ENCODE data around the gene C22orf31. TPM values are rescaled to one million over a fixed set of nuclear protein-coding genes. Genes with fewer than 3 reads are reported as not detected.

The C22orf31 gene
- total RNA-seq, 2 donors from 2014 or later, result 0.32 TPM; not detected in 1

DNA sequence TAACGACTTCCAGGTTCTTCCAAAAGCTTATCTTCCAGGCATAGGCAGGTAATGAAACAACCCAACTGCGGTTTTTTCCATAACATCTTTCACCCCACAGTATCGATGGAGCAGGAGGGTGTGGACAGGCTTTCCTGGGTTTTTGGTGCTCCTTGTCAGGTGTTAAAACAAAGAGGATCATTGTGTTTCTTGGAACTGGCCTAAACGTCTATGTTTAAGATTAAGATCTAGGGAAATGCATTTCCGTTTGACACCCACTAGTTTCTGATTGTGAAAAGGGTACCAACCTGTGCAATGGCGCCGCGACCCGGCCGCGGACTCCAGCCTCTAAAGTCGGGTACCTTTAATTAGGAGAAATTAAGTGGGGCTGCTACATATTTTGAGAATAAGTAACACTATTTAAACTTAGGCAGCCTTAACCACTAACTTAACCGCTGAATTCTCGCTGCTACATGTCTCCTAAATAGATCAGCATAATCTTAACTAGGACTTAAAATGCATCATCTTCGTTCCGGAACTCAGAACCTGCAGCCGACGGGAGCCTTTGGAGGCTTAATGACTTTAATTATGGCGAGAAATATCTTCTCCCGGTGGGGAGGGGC lies 31.5 kb downstream of the C22orf31 start:
- Histone ChIP-seq H3K36me3 (no peaks in the 10 kb centered on the region), H3K27me3 (no peaks in the 10 kb centered on the region), H3K27ac (peak overlapping the region; percentile 35), H3K4me1 (peaks cover 5% of the 10 kb centered on the region), H3K9me3 (no peaks in the 10 kb centered on the region), H3K9ac (ENCODE audit: low read depth in 2 of 2, low read length in 2 of 2) (peak overlapping the region; percentile 37 to 83), H3K4me3 (peak overlapping the region; percentile 31)
- peak; percentile 52 for DNase-seq
- TF ChIP-seq, protein P1, sequence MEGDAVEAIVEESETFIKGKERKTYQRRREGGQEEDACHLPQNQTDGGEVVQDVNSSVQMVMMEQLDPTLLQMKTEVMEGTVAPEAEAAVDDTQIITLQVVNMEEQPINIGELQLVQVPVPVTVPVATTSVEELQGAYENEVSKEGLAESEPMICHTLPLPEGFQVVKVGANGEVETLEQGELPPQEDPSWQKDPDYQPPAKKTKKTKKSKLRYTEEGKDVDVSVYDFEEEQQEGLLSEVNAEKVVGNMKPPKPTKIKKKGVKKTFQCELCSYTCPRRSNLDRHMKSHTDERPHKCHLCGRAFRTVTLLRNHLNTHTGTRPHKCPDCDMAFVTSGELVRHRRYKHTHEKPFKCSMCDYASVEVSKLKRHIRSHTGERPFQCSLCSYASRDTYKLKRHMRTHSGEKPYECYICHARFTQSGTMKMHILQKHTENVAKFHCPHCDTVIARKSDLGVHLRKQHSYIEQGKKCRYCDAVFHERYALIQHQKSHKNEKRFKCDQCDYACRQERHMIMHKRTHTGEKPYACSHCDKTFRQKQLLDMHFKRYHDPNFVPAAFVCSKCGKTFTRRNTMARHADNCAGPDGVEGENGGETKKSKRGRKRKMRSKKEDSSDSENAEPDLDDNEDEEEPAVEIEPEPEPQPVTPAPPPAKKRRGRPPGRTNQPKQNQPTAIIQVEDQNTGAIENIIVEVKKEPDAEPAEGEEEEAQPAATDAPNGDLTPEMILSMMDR (IDR thresholded peaks at IDR 0.05), result no peak
- intact Hi-C loops (cut with DNase I), result no loop called here

DNA sequence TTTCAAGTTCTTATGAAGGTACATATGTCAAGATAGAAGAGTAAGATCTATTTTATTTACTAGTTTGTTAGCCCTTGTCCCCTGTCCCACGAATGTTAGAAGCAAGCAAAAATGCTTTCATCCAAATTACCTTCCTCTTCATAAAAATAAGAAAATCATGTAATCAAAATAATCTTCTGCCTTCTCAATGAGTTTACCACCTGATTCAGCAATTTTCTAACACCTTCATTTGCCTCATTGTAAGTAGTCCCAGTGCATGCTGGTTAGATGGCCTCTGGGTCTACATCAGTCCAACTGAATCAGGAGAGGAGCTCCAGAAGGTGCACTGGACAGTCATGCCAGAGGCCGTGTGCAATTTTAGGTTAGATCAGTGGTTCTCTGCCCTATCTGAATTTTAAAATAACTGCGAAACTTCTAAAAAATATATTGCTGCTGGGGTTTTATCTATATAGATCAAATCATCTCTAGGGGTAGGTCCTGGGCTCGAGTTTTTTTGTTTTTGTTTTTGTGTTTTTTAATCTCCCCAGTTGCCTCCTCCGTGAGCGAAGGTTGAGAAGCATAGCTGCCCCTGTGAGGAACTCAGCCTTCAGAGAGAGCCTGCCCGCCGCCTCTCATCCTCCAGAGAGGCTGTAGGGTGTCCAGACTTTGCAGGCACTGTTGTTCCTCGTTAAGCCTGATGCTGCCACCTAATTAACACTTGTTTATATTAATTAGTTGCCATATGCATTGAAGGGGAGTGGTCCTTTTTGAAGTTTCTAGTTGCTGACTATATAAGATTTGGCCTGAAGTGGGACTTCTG lies 32.2 kb downstream of the C22orf31 start:
- Histone ChIP-seq H3K4me1 (peaks cover 5% of the 10 kb centered on the region), H3K27ac (peak overlapping the region; percentile 35), H3K36me3 (no peaks in the 10 kb centered on the region), H3K27me3 (no peaks in the 10 kb centered on the region), H3K9ac (ENCODE audit: low read depth in 2 of 2, low read length in 2 of 2) (no peak overlapping the region), H3K9me3 (no peaks in the 10 kb centered on the region), H3K4me3 (no peak overlapping the region)
- TF ChIP-seq, protein P1 (IDR thresholded peaks at IDR 0.05), result no peak
- no peak for DNase-seq
- intact Hi-C loops (cut with DNase I), result no loop called here

DNA sequence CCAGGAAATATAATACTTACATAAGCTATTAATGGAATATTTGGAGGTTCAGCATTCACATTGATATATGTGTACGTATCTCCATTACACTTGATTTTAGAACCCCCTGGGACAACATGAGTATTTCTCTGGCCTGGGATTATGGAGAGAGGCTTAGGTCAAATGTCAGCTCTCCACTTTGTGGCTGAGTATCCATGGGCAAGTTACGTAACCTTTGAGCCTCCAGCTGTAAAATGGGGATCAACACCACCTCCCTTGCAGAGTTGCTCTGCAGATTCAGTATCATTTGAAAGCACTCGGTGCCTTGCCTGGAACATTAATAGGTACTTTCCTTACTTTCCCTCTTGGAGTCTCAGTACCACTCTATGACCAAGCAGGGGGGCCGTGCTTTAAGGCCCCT lies 33.2 kb downstream of the C22orf31 start:
- Histone ChIP-seq H3K27ac (no peak overlapping the region), H3K27me3 (no peaks in the 10 kb centered on the region), H3K4me1 (peaks cover 5% of the 10 kb centered on the region), H3K36me3 (no peaks in the 10 kb centered on the region), H3K9ac (ENCODE audit: low read depth in 2 of 2, low read length in 2 of 2) (no peak overlapping the region), H3K9me3 (no peaks in the 10 kb centered on the region), H3K4me3 (no peak overlapping the region)
- intact Hi-C loops (cut with DNase I), result no loop called here
- DNase-seq, result no peak
- TF ChIP-seq, protein P1 (IDR thresholded peaks at IDR 0.05), result no peak

DNA sequence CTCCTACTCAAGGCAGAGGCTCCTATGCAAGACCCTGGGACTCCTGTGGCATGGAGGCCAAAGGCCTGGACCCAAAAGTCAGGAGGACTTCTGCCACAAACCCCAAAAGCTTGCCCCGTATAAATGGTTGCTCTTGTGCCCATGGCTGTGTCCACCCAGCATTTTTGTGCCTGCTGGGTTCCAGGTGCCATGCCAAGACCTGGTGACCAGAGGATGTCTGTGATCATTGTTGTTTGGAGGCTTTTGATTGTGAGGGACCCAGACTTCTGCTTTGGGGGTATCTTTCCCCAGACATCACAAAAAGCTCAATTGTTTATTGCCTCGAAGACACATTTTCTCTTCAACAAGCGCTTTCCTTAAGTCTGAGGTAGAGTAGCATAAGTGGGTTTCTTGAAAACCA lies 35.1 kb downstream of the C22orf31 start:
- no peaks in the 10 kb centered on the region for H3K4me1 ChIP-seq
- H3K36me3 ChIP-seq, result no peaks in the 10 kb centered on the region
- no peaks in the 10 kb centered on the region for H3K27me3 ChIP-seq
- no peak overlapping the region for H3K9ac ChIP-seq (ENCODE audit: low read depth in 2 of 2, low read length in 2 of 2)
- no peak for DNase-seq
- intact Hi-C loops (cut with DNase I), result no loop called here
- no peak overlapping the region for H3K4me3 ChIP-seq
- TF ChIP-seq, protein P1 (IDR thresholded peaks at IDR 0.05), result no peak
- H3K9me3 ChIP-seq, result no peaks in the 10 kb centered on the region
- no peak overlapping the region for H3K27ac ChIP-seq

DNA sequence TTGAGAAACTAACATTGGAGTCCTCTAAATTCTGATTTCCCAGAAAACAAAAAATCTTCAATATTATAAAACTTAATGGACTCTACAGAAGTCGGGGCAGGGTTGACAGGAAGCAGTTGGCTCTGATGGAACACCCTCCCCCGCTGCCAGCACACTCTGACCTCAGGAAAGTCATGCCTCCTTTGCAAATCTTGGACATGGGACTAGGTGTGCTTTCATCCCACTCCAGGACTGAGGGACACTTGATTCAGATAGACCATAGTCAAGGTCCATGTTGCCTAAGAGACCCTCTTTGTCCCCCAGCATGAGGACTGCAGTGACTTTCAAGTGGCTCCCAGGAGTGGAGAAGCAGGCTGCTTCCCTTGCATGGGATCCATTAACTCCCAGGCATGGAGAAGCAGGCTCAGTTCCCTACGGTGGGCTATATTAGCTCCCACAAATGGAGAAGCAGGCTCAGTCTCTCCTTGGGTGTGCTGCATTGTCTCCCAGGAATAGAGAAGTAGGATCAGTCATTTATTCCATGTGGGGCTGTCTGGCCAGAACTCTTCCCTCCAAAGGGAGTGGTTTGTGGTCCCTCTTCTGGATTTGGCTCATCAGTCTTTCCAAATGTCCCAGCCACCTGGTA lies 38.3 kb downstream of the C22orf31 start:
- no peak overlapping the region for H3K4me3 ChIP-seq
- H3K27me3 ChIP-seq, result no peaks in the 10 kb centered on the region
- no peak for DNase-seq
- H3K4me1 ChIP-seq, result no peaks in the 10 kb centered on the region
- peak overlapping the region in 1 of 2 donors; percentile 29 for H3K9ac ChIP-seq (ENCODE audit: low read depth in 2 of 2, low read length in 2 of 2)
- H3K27ac ChIP-seq, result no peak overlapping the region
- intact Hi-C loops (cut with DNase I), result no loop called here
- H3K9me3 ChIP-seq, result no peaks in the 10 kb centered on the region
- TF ChIP-seq, protein P1 (IDR thresholded peaks at IDR 0.05), result no peak
- no peaks in the 10 kb centered on the region for H3K36me3 ChIP-seq

All from colonic mucosa (tissue), 4 donors.